Gastrocnemius medialis (tissue), 4 donors: ENCODE data around the gene COL4A1.

Experiments
- POLR2A ChIP-seq, 2 donors: fragments of 450-650 bp; IDR thresholded peaks; one replicate each; pipeline ENCODE4 v1.6.1; 2017; ENCODE audit warnings: antibody characterized with exemption in 2 of 2, mild to moderate bottlenecking in 2 of 2, moderate library complexity in 2 of 2
- TF ChIP-seq, protein P1 (sequence below), 5 experiments: fragments of 450-650 bp in 3 of 5; fragments of 200-600 bp in 2 of 5; sonication (generic) in 2 of 5; IDR thresholded peaks in 4 of 5; conservative IDR thresholded peaks in 1 of 5; 1 replicate in 4 of 5; 2 replicates in 1 of 5; pipeline ENCODE4 v1.5.1; 2016 to 2019; ENCODE audit warnings: antibody characterized with exemption in 5 of 5, mild to moderate bottlenecking in 3 of 5, moderate library complexity in 3 of 5

DNA sequence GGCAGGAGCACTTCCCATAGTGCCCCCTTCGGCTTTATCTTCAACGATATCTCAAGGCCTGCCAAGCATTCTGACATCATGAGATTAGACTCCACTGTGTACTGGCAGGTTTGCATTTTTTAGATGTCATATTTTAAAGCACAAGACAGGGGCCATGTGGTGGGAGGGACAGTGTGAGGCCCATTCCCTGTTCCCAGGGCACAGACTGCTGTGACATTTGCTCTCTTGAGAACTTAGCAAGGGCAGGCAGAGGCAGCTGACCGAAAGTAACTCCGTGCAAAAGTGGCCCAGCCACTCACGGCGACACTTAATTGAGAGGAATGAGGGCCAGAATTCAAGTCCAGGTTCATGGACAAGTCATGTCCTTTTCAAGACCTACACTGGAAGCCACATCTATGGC lies 201.8 kb downstream of the COL4A1 start:
- TF ChIP-seq, protein P1, sequence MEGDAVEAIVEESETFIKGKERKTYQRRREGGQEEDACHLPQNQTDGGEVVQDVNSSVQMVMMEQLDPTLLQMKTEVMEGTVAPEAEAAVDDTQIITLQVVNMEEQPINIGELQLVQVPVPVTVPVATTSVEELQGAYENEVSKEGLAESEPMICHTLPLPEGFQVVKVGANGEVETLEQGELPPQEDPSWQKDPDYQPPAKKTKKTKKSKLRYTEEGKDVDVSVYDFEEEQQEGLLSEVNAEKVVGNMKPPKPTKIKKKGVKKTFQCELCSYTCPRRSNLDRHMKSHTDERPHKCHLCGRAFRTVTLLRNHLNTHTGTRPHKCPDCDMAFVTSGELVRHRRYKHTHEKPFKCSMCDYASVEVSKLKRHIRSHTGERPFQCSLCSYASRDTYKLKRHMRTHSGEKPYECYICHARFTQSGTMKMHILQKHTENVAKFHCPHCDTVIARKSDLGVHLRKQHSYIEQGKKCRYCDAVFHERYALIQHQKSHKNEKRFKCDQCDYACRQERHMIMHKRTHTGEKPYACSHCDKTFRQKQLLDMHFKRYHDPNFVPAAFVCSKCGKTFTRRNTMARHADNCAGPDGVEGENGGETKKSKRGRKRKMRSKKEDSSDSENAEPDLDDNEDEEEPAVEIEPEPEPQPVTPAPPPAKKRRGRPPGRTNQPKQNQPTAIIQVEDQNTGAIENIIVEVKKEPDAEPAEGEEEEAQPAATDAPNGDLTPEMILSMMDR (IDR thresholded peaks at IDR 0.05 in 4 of 5, conservative IDR thresholded peaks at IDR 0.05 in 1 of 5): no peak
- TF ChIP-seq POLR2A (IDR thresholded peaks at IDR 0.05): no peak
